ENCODE results near the gene BEND3.

BEND3 gene

GRCh38 chr6:107080036-107080435 is 35.3 kb downstream of the BEND3 start:
- DNase-seq: no peak

- DNase-seq: no peak
These were observed 35.9 kb downstream of the BEND3 start for GRCh38 chr6:107079429-107079828.

GRCh38 chr6:107077710-107078109 is 37.6 kb downstream of the BEND3 start:
- peak; percentile 22 for DNase-seq

- peak; percentile 87 for DNase-seq
These were observed 39.3 kb downstream of the BEND3 start for GRCh38 chr6:107075951-107076381.

GRCh38 chr6:107070686-107071085 is 44.6 kb downstream of the BEND3 start:
- DNase-seq: no peak

GRCh38 chr6:107069631-107070548 is 45.4 kb downstream of the BEND3 start:
- DNase-seq: no peak

GRCh38 chr6:107068691-107069630 is 46.4 kb downstream of the BEND3 start:
- DNase-seq: no peak

- DNase-seq: no peak
These were observed 48.3 kb downstream of the BEND3 start for GRCh38 chr6:107066697-107067659.

- no peak for DNase-seq
These were observed 50.7 kb downstream of the BEND3 start for GRCh38 chr6:107064579-107065065.

- no peak for DNase-seq
These were observed 52.6 kb downstream of the BEND3 start for GRCh38 chr6:107062691-107063090.

GRCh38 chr6:107061125-107062020 is 53.9 kb downstream of the BEND3 start:
- DNase-seq: no peak

- no peak for DNase-seq
These were observed 54.6 kb downstream of the BEND3 start for GRCh38 chr6:107060704-107061103.

- DNase-seq: no peak
These were observed 55.7 kb downstream of the BEND3 start for GRCh38 chr6:107059606-107060005.

GRCh38 chr6:107057679-107058078 is 57.6 kb downstream of the BEND3 start:
- DNase-seq: no peak

- DNase-seq: no peak
These were observed 58.5 kb downstream of the BEND3 start for GRCh38 chr6:107056796-107057195.

GRCh38 chr6:107047807-107048206 is 67.5 kb downstream of the BEND3 start:
- no peak for DNase-seq

GRCh38 chr6:107045826-107046675 is 69.3 kb downstream of the BEND3 start:
- no peak for DNase-seq

- no peak for DNase-seq
These were observed 82.2 kb downstream of the BEND3 start for GRCh38 chr6:107033126-107033525.

- DNase-seq: no peak
These were observed 83.3 kb downstream of the BEND3 start for GRCh38 chr6:107032051-107032450.

- DNase-seq: no peak
These were observed 85.2 kb downstream of the BEND3 start for GRCh38 chr6:107030151-107030550.
